Activated effector memory CD4-positive, alpha-beta T cell treated with anti-CD3 and anti-CD28 coated beads, Interleukin-2, amount 50 U/mL, for 16 hours (primary cell): Measurements from ENCODE around the gene GNG7.
"Not testable (repeated sequence)": the region's sequence is repeated elsewhere in the genome, so short reads cannot be mapped to it uniquely, and the experiment has no call there.

Experiments
- DNase-seq: peaks from one replicate; pipeline ENCODE4 v3.0.0-alpha.2; 2020

Gene GNG7

DNA sequence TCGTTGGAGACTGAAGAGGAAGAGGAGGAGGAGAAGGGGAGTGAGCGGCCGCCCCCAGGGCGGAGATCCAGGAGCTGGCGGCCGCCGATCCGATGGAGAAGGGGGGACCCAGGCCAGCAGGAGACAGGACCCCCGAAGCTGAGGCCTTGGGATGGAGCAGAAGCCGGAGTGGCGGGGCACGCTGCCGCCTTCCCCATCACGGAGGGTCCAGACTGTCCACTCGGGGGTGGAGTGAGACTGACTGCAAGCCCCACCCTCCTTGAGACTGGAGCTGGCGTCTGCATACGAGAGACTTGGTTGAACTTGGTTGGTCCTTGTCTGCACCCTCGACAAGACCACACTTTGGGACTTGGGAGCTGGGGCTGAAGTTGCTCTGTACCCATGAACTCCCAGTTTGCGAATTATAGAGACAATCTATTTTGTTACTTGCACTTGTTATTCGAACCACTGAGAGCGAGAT, 224.7 kb downstream of the GNG7 start:
- peak; percentile 71 for DNase-seq

DNA sequence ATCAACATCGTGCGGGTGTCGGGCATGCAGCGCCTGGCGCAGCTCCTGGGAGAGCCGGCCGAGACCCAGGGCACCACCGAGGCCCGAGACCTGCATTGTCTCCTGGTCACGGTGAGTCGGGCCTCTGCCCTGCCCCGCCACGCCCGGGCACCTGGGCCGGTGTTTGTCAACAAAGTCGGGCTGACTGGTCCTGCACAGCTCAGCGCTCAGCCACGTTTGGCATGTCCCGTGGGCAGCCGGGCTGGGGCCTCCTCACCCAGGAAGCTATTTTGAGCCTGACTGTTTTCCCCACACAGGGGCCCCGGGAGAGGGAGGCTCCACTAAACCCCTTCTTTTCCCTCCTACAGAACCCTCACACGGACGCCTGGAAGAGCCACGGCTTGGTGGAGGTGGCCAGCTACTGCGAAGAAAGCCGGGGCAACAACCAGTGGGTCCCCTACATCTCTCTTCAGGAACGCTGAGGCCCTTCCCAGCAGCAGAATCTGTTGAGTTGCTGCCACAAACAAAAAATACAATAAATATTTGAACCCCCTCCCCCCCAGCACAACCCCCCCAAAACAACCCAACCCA, 225.3 kb downstream of the GNG7 start:
- DNase-seq, result no peak

DNA sequence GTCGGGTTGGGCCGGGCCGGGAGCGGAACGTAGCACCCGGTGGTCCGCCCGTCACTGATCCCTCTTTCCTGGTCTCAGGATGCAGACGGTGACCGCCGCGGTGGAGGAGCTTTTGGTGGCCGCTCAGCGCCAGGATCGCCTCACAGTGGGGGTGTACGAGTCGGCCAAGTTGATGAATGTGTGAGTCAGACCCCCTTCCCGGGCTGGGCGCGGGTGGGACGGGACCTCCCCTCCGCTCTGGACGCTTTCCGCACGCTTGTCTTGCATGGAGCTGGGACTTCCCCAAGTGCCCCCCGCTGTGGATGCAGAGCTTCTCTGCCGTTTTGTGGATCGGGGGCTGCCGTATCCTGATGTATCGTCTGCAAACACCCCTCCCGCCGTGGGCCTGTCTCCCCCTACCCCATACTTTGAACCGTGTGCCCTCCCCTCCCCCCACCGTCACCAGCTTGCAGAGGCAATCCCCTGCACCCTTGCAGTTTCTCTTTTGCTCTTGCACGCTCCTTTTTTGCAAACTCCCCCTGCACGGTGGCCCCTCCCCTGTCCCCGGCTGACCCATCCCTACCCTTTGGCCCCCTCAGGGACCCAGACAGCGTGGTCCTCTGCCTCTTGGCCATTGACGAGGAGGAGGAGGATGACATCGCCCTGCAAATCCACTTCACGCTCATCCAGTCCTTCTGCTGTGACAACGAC, 225.9 kb downstream of the GNG7 start:
- DNase-seq, result peak; percentile 89

DNA sequence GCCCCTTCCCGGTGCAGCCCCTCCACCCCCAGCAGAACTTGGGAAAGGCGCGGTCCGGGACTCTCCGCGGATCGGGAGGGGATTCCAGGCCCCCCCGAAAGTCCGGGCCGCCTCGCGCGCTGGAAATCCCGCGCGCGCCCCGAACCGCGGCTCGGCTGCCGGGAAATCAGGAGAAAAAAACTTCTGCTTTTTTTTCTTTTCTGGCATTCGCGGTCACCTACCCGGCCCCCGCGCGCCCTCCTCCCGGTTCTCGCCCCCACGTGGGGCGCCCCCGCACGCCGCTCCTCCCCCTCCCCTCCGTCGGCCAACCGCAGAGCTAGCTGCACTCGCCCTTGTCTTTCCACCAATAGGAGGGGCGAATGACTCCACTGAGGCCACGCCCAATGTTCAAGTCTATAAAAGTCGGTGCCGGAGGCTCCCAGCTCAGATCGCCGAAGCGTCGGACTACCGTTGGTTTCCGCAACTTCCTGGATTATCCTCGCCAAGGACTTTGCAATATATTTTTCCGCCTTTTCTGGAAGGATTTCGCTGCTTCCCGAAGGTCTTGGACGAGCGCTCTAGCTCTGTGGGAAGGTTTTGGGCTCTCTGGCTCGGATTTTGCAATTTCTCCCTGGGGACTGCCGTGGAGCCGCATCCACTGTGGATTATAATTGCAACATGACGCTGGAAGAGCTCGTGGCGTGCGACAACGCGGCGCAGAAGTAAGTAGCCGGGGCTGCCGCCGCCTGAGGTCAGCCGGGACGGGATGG, 226.6 kb downstream of the GNG7 start, which contains the start of gene GADD45B:
GADD45B (plus strand) TSS at position 426 of the 749 bp plus-strand sequence; CDS start at position 658, 232 bp downstream.
- peak; percentile 98 for DNase-seq

DNA sequence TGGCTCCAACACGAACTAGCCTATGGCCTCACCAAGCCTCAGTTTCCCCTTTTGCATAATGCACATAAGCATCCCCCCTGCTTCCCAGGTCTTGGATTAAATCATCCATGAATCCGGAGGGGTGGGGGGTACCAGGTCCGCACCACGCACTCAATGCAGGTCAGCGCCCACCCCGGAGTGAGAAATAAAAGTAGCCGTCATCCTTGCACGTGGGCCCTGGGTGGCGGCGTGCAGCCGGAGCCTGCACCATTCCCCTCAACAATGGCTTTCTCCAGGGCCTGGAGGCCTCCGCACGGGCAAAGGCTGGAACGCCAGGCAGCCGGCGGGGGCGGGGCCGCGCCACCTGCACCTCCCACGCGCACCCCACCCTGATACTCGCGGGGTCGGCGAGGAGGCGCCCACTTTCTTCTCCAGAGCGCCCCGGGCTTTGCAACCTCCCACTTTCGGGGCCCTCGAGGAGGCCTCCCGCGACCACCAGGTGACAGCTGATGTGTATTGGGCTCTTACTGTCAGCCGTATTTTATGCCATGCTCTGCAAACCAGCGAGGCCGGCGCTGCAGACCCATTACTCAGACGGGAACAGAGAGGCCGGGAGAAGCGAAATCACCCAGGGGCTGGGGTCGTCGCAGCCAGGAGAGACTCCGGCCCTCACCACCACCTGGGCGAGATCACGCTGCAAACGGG, 227.3 kb downstream of the GNG7 start:
- DNase-seq, result peak; percentile 85

DNA sequence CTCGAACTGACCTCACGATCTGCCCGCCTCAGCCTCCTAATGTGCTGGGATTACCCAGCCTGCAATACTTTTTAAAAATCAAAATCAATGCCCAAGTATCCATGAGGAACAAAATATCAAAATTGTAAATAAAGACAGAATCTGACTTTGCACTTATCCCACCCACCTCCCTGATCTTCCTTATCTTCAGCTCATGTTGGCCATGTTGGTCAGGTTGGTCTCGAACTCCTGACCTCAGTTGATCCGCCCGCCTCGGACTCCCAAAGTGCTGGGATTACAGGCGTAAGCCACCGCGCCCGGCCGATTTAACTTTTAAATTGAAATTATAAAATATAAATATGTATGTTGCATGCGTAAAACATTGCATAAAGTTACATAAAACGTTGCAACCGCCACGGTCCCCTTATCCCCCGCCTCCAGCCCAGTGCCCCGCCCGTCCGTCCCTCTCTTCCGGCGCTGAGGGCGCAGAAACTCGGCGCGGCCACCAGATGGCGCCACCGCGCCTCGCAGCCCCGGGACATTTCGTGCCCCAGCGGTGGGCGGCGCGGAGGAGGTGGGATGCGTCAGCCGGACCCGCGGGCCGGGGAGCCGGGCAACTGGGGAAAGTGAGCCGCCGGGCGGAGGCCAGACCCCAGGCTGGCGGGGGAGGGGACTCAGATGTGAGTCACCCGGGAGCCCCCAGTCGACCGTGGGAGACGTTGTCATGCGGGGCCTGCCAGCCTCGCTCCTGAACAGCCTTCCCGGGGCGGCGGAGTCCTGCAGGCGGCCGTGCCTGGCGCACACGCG, 228.1 kb downstream of the GNG7 start:
- peak; percentile 97 for DNase-seq

DNA sequence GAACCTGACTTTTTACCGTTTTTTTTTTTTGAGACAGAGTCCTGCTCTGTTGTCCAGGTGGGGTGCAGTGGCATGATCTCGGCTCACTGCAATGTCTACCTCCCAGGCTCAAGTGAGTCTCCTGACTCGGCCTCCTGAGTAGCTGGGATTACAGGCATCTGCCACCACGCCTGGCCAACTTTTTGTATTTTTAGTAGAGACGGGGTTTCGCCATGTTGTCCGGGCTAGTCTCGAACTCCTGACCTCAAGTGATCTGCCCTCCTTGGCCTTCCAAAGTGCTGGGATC, 232.6 kb downstream of the GNG7 start:
- DNase-seq, result not testable (repeated sequence)

DNA sequence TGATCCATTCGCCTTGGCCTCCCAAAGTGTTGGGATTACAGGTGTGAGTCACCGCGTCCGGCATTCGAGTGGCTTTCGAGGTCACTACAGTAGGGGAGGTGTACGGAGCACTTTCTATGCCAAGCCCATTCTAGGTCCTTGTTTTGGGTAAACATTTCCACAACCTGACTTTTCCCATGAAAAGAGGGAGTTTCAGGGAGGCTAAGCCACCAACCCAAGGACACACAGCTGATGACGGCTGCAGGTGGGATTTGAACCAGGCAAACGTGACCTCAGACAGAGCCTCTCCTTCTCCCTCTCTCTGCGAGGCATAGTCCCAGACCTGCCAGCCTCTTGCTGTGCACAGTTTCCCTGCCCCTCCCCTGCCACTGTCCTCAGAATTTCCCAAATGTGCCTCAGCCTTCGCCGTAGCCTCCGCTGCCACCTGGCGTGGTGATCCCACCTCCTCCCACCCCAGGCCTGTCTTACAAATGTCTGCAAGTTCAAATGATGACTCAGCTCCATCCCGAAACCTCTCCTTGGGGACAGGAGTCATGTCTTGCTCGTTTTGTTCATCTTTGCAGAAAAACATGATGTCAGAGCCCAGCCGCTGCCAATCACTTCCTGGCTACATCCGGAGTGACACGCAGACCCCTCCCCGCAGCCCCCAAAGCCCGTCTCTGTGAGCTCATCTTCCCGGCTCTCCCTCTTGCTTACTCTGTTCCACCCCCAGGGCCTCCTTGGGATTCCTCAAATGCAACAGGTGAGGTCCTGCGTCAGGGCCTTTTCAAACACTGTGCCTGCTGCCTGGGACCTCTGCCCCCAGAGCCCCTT, 233.2 kb downstream of the GNG7 start:
- DNase-seq, result no peak

DNA sequence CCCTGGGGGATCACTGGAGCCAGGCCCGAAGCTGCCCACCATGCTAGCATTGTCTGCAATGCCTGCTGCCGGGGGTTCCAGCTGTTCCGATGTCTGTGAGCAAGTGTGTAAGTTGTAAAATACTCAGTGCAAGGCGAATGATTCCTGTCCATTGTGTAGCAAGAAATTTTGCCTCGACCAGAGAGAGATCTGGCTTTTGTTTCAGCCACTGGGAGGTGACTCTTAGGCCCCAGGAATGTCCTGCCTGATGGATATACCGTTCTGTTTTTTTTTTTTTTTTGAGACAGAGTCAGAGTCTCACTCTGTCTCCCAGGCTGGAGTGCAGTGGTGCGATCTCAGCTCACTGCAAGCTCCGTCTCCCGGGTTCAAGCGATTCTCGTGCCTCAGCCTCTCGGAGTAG, 233.9 kb downstream of the GNG7 start:
- no peak for DNase-seq

DNA sequence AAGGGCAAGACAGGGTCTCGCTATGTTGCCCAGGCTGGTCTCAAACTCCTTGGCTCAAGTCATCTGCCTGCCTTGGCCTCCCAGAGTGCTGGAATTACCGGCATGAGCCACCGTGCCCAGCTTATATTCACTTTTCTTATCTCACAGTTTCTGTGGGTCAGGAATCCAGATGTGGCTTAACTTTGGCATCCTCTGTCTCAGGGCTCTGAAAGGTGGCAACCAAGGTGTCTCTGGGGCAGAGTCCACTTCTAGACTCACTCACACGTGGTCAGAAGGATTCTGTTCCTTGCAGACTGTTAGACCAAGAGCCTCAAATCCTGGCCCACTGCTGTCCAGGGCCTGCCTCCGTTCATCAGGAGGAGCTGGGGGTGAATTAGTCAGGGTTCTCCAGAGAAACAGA, 238.1 kb downstream of the GNG7 start:
- DNase-seq, result no peak

DNA sequence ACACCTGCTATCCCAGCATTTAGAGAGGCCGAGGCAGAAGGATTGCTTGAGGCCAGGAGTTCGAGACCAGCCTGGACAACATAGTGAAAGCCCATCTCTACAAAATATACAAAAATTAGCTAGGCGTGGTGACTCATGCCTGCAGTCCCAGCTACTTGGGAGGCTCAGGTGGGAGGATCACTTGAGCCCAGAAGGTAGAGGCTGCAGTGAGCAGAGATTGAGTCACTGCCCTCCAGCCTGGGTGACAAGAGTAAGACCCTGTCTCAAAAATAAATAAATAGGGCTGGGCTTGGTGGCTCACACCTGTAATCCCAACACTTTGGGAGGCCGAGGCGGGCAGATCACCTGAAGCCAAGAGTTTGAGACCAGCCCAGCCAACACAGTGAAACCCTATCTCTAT, 238.8 kb downstream of the GNG7 start:
- DNase-seq, result not testable (repeated sequence)

DNA sequence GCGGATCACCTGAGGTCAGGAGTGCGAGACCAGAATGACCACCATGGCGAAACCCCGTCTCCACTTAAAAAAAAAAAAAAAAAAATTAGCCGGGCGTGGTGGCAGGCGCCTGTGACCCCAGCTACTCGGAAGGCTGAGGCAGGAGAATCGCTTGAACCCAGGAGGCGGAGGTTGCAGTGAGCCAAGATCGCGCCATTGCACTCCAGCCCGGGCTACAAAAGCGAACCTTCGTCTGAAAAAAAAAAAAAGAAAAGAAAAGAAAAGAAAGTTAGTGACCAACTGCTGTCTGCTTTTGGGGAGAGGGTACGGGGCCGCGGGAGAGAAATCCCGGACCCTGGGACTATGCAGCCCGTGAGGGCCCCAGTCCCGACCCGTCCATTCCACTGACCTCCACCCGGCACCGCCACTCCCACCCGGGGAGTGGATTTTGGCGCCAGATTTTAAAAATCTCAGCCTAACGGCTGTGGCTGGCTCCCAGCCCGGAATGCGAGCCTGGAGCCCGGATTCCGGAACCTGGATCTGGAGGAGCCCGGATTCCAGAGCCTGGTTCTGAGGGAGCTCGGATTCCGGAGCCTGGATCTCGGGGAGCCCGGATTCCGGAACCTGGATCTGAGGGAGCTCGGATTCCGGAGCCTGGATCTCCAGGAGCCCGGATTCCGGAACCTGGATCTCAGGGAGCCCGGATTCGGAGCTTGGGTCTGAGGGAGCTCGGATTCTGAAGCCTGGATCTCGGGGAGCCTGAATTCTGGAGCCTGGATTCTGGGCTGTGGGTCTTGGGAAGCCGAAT, 239.7 kb downstream of the GNG7 start:
- DNase-seq, result no peak

DNA sequence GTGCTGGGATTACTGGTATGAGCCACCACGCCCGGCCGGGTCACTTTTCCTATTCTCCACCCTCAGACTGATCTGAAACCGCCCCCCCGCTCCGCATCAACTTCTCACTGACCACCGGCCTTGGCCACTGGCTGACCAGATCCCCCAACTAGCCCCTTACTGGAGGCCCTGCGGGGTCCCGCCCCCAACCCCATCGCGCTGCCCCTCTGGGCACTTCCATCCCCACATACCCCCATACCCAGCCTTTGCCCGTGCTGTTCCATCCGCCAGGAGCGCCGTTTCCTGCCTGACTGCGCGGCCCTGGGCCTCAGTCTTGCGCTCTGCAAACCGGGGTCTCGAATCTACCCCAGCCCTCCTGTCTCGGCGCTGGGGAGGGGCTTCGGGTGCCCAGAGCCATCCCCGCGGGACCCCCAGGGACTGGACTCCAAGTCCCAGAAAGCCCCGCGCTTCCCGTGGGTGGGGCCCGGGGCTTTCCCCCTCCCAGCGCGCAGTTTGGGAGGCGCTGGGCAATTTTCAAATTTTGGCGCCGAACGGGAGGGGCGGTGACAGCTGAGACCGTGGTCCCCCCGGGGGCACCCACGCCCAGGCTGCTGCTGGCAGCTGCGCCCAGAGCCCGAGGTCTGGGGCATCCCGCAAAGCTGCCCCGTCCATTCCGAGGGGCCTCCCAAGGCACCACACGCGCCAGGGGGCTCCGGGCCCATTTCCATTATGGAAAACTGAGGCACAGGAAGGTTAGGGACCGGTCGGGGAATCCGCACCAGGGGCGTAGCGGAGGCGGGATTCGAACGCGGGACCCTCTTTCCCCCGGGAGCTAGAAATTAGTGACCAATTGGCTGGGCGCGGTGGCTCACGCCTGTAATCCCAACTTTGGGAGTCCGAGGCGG, 240.5 kb downstream of the GNG7 start:
- peak; percentile 86 for DNase-seq
